Stimulated activated CD4-positive, alpha-beta T cell treated with anti-CD3 and anti-CD28 coated beads, Interleukin-12 subunit alpha, Interleukin-12 subunit beta, amount 100 ng/mL, for 48 hours (primary cell): ENCODE measurements around the gene PBX1.

Experiments used
- DNase-seq, 3 donors: peaks; one replicate each; pipeline ENCODE4 v3.0.0-alpha.2; 2020; ENCODE audit warnings: low read depth in 2 of 3, low spot score in 1 of 3

The PBX1 gene

GRCh38 chr1:164664127-164664526 is 105.1 kb downstream of the PBX1 start:
- DNase-seq = no peak

- no peak for DNase-seq
Measured at GRCh38 chr1:164667001-164667400, 108.0 kb downstream of the PBX1 start.

DNA sequence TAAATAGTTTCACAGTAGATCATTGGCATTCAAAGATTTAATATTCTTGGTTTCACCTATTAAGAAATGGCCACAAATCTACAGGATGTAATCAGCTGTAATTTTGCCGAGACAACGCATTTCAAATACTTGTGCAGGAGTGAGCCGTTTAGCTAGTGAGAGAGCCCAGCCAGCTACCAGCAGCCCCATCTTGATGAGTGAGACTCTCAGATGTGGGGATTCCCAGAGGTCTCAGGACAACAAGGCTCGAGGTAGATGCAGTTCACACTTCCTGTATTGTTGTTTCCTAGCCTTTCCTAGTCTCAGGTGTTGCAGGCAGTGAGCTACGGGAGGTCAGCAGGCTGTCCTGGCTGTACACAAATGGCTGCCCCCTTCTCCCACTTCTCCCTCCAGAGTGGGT is 108.6 kb downstream of the PBX1 start:
- DNase-seq = no peak

DNA sequence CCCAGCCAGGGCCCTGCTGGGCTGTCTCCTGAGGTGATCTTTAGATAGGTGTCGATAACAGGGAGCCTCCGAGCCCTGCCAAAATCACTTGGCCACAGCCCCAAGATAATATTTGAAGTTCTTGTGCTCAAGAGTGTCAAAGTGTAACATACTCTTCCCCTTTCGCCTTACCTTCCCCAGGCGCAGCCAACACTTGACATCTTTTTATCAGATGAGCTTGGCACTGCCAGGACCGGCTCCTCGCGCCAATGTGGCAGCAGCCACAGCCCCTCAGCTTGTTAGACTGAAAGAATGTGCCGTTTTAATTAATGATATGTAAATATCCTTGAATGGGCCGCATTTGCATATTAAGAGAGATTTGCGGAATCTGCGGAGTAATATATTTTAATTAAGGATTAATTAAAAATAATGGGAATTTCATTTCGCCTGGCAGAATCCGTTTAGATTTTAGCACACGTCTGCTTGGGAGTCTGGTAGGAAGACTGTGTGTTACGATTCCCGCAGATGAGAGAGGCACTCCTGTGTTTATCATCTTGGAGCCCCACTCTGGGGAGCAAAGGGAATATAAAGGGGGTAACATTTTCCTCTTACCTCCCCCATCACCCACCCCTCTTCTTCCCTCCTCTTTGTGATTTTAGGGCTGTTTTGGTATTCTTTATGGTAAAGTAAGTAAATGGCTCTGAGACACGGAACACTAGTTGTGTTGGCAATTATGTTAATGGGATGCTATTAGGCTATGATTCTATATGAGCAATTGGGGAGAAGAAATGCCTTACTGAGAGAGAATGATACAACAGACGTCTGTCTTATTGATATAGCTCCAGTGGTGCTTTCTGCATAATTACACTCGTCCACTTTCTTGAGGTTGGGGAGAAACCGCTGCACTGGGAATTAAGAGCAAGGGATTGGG is 109.8 kb downstream of the PBX1 start:
- DNase-seq = no peak

DNA sequence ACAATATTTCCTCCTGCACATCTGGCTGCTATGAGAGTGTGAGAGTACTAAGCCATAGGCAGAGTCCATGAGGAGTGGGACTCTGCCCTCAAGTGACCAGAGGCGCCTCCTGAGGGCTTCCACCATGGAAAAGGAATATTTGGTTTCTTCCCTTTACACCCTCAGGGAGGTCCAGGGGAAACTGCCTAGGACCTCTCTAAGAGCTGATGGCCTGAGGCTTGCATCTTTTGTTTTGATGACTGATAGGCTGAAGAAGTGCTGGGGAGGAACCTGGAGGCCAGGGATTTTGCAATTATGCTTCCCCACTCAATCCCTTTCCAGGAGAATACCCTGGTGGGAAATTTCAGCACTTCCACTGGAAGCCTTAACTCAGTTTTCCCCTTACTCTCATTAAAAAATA is 111.0 kb downstream of the PBX1 start:
- DNase-seq = no peak

DNA sequence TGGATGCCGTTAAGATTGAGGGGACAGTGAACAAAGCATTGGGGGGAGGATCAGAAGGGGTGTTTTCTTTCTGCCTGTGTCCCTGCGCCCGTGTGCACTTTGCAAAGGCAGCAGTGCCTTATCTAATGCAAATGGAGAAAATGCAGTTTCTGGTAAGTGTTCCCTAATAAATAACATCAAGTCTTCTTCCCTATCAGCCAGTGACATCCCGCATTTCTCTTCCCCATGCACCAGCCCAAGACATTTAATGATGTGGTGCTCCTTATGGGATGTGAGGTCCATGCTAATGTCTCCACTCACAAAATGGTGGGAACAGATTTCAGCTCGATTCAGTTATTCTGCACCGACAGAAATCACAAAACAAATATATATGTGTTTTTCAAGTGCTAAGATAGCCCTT is 111.8 kb downstream of the PBX1 start:
- no peak for DNase-seq

DNA sequence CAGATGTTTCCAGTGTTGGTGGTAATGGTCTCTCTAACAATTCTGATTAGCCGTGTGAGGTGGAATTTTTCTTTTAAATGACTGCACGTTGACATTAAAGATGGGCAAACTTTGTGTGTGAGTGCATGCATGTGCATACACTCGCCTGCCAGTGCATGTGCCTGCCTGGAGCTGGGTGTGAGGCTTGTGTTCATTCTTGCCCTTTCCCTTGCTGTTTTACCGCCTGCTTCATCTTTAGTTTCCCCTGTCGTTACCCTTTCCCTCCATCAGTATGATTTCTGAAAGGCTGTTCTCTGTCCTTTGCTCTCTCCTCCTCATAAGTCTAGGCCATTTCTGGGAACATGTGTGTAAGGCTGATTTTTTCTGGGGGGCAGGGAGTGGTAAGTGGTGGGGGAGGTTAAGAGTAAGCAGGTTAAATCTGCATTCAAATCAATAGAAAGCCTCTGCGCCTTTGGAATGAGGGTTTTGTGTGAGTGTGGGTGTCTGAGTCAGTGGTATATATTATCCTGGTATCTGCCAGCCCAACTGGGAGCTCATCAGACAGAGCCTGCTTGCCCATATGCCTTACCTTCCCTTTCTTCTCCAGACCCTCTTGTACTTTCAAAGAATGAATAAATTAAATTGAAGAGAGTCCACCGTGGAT is 112.5 kb downstream of the PBX1 start:
- no peak for DNase-seq

GRCh38 chr1:164671966-164672571 is 113.1 kb downstream of the PBX1 start:
- no peak for DNase-seq

DNA sequence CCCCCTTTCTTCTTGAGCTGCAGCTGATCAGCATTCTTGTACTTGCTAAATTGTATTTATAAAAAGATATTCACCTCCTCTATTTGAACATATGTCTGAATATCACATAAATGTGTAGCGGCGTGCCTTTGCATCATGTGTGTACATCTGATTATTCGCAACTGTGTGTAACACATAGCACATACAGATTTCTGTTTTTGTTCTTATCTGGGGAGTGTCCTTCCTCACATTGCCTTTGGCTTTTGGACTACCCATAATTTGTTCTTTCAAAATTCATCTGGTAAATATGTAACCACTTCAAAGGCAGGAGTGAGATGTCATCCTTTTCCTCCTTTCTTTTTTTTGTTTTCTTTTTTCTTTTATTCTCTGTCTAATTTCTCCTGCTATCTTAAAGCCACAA is 113.6 kb downstream of the PBX1 start:
- DNase-seq = no peak

DNA sequence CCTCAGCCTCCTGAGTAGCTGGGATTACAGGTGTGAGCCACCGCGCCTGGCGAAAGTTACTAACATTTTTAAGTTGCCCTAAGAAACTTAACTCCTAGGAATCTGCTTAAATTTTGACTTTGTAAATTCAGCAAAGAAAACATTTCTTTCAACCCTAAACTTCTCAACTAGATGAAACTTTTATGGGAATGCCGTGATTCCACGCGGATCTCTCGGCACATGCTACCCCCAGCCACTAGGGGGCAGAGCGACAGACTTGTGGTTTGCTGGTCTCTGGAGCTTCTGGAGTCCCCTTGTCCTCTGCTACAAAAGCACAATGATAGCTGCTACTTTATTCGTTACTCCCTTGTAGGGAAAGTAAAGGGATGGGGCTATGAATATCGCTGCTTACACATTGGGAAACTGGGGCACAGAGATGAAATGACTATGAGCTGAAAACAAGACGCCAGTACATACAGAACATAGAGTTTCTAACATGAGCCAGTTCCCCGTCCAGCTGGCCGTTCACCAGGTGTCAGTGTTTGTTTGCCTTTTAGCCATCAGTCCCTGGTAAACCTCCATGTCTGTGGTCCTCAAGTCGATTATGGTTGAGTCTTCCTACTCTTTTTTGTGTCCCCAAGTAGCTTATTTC is 114.7 kb downstream of the PBX1 start:
- no peak for DNase-seq

- DNase-seq = no peak
Measured at GRCh38 chr1:164675342-164675904, 116.4 kb downstream of the PBX1 start.

- DNase-seq = no peak
Measured at GRCh38 chr1:164678136-164678700, 119.2 kb downstream of the PBX1 start.

DNA sequence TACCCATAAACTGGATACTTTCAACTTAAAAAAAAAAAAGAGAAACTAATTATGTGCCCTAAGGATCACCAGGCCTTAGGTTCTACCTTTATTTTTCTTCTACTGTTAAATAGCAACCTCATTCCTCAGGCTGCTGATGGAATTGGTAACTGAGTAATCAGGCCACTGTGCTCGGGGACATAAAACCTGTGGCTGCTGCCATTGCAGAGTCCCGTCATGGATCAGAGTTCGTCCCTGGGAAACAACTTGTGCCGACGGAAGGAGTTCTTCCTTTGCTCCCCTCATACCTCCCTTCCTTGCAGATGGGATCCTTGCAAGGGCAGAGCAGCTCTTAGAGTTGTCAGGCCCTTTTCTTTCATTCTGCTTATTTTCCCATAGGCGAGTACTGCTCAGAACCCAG is 123.6 kb downstream of the PBX1 start:
- DNase-seq = no peak

GRCh38 chr1:164683235-164683634 is 124.3 kb downstream of the PBX1 start:
- DNase-seq = no peak

DNA sequence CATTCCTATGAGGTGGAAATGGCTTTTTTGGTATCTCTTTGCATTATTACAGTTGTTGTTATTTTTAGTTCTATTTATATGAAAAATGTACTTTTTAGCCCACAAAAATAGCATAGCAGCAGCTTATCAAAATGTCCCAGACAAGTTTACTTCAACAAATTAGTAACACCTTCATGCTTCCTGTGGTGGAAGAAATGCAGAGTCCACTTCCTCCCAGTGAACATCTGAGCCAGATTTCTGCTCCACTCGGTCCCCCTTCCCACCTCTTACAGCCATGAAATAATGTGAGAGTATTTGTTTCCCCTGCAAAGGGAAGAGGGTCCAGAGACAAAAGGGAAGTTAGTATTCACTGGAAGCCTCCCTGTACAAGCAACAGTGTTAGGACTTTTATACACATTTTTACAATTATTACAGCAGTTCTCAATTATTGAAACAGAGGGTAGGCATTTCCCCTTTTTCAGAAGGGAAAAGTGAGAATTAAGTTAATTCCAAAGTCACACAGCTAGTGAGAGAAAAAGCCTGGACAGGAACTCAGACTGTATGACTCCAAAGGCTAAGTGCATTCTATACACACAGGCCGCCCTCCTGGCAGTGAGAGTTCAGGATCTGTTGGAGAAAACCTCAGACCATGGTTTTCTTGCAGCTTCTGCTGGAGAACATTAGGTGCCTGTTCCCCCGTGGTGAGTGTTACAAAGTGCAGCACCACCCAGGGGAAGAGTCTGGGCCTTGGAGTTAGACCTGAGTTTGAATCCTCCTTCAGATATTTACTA is 126.5 kb downstream of the PBX1 start:
- no peak for DNase-seq

DNA sequence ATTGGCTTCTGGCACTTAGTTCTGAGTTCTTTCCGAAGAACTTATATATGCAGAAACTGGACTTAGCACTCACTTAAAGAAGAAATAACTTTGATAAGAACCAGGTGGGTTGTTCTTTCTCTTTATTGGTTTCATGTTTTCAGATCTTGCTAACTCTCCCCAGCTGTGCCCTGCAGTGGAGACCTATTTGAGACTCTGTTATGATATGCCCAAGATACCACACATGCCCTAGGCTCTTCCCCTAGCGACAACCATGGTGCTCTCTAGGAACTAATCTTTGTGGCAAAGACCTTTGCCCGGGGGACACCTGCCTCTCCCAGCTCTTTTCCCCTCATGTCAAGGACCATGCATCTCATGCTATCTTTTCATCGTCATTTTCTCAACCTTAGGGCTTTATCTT is 128.8 kb downstream of the PBX1 start:
- no peak for DNase-seq

DNA sequence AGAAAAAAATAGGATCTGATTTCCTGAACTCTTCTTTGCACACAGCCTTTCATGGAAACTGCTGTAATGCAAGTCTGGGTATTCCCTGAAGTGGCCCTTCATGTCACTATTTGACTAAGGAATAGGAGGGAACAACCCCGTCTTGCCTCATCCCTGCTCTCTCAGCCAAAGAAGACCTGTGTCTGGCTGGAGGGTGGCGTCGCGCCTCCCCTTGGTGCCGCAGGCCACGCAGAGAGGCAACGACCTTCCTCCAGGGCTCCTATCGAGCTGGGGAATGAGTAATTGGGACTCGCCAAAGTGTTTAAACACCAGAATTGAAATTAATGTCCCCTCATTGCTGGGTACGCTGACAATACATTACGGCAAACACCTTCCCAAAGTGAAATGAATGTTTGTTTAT is 129.8 kb downstream of the PBX1 start:
- DNase-seq = no peak

- no peak for DNase-seq
Measured at GRCh38 chr1:164689672-164690511, 130.9 kb downstream of the PBX1 start.

DNA sequence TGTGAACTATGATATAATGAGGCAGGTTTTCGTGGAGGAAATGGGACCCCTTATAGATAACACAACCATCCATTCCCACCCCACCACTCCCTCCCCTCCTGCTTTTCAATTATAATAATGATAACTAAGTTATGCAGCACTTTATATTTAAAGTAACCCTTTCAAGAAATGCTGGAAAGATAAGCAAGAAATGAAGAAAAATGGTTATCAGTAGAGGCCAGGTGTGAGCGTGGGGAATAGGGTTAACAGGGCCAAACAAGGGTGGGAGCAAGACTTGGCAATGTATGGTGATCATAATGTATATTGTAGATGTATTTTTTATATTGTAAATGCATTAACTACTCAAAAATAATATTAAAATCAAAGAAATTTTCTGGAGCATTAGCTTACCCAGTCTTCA is 133.4 kb downstream of the PBX1 start:
- DNase-seq = no peak
